Left kidney (tissue), 2 donors: Measurements from ENCODE around the gene ERVW-1. TPM values are rescaled to one million over a fixed set of nuclear protein-coding genes. Genes with fewer than 3 reads are reported as not detected.
"Not testable (repeated sequence)": the region's sequence is repeated elsewhere in the genome, so short reads cannot be mapped to it uniquely, and the experiment has no call there.

Source experiments
- DNase-seq: peaks from one replicate; pipeline ENCODE4 v3.0.0-alpha.2; 2013
- polyA plus RNA-seq: library from polyadenylated mRNA; unstranded; fragments of 120-200 nt; gene quantifications from one replicate; pipeline ENCODE4 v1.2.1, GENCODE V29; 2013; ENCODE audit not compliant: insufficient read length

The ERVW-1 gene
- polyA plus RNA-seq, 1 donor, result 2.7 TPM

DNA sequence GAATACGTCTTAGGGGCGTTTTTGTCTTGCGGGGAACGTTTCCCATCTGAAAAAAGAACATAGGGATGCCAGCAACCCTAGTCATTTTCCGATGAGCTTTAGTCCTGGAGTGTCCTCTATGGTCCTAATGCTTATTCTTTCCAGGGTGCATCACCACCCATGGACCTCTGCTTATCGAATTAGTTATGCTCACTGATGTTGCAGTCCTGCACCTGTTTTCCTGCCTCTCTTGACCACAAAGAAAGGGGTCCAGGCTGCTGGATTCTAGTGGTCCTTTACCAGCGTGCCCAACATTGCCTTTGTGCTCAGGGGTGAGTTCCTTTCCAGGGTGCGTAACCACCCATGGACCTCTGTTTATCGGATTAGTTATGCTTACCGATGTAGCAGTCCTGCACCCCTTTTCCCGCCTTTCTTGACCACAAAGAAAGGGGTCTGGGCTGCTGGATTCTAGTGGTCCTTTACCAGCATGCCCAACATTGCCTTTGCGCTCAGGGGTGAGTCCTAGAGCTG lies 2.4 kb downstream of the ERVW-1 start:
- not testable (repeated sequence) for DNase-seq

- DNase-seq, result not testable (repeated sequence)
These were observed 3.8 kb downstream of the ERVW-1 start for GRCh38 chr7:92473989-92474388.

- not testable (repeated sequence) for DNase-seq
These were observed 9.2 kb downstream of the ERVW-1 start for GRCh38 chr7:92468589-92468988.

DNA sequence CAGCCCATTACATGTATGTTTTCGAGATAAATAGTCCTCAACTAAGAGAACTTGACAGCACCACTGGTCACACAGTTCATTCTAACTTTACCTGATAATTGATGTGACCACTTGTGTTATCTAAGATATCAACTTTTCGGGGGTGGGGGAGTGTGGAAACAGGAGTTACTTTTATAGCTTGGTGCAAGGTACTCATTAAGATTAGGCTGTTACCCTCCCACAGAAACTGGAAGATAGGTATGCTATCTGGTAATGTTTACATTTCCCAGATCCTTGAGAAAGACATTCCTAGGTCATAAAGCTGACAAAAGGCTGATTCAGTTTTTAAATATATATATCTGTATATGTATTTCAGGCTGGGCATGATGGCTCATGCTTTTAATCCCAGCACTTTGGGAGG lies 11.1 kb downstream of the ERVW-1 start:
- DNase-seq, result no peak

- DNase-seq, result no peak
These were observed 13.2 kb downstream of the ERVW-1 start for GRCh38 chr7:92464515-92464914.

- DNase-seq, result no peak
These were observed 15.2 kb downstream of the ERVW-1 start for GRCh38 chr7:92462560-92462959.

GRCh38 chr7:92461027-92462003 lies 16.4 kb downstream of the ERVW-1 start:
- peak; percentile 46 for DNase-seq

- DNase-seq, result no peak
These were observed 17.2 kb downstream of the ERVW-1 start for GRCh38 chr7:92460510-92460909.

GRCh38 chr7:92460109-92460508 lies 17.6 kb downstream of the ERVW-1 start:
- no peak for DNase-seq

DNA sequence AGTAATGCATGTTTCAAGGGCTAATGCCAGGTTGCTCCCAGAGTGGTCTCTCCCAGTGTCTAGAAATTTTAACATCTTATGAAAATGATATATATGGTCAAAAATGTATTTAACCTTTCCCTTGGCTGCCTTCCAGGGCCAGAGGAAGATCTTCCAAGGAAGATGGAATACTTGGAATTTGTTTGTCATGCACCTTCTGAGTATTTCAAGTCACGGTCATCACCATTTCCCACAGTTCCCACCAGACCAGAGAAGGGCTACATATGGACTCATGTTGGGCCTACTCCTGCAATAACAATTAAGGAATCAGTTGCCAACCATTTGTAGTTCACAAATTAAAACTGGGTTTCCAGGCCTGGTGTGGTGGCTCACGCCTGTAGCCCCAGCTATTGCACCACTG lies 21.5 kb downstream of the ERVW-1 start:
- DNase-seq, result no peak

DNA sequence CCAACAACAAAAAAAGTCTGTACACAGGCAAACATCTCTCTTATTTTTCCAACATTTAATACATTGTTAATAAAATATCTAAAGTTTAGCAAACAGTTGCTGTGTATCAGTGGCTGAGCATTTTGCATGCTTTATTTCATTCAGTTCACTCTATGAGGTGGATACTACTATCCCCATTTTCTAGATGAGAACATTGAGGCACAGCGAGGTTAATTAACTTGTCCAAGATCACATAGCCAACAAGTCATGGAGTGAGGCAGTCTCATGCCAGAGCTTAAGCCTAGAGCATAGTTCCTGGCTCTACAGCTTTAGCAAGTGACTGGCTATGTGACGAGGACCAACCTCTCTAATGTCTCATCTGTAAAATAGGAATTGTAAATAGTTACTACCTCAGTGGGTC lies 26.1 kb downstream of the ERVW-1 start:
- no peak for DNase-seq

- DNase-seq, result peak; percentile 68
These were observed 29.5 kb downstream of the ERVW-1 start for GRCh38 chr7:92448205-92448747.

- DNase-seq, result peak; percentile 92
These were observed 30.2 kb downstream of the ERVW-1 start, which contains the start of gene GATAD1 for GRCh38 chr7:92447345-92448204. Gene GATAD1 (plus strand): TSS chr7:92447482. CDS start chr7:92447730, 248 bp downstream.

DNA sequence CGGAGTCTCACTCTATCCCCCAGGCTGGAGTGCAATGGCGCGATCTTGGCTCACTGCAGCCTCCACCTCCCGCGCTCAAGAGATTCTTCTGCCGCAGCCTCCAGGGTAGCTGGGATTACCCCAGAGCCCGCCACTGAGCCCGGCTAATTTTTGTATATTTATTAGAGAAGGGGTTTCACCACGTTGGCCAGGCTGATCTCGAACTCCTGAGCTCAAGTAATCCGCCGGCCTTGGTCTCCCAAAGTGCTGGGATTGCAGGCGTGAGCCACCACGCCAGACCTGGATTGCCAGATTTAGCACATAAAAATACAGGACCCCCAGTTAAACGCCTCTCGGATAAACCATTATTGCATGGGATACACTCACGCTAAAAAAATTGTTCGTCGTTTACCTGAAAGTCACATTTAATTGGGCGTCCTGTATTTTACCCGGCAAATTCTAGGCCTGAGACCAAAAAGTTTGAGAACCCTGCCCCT lies 30.8 kb downstream of the ERVW-1 start:
- DNase-seq, result no peak

DNA sequence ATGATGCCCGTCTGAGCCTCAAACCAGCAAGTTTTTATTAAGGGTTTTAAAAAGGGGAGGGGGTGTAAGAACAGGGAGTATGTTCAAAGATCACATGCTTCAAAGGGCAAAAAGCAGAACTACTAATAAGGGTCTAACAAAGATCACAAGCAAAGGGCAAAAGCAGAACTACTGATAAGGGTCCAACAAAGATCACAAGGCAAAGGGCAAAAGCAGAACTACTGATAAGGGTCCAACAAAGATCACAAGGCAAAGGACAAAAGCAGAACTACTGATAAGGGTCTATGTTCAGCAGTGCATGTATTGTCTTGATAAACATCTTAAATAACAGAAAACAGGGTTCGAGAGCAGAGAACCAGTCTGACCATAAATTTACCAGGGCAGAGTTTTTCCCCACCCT lies 35.0 kb downstream of the ERVW-1 start:
- not testable (repeated sequence) for DNase-seq

DNA sequence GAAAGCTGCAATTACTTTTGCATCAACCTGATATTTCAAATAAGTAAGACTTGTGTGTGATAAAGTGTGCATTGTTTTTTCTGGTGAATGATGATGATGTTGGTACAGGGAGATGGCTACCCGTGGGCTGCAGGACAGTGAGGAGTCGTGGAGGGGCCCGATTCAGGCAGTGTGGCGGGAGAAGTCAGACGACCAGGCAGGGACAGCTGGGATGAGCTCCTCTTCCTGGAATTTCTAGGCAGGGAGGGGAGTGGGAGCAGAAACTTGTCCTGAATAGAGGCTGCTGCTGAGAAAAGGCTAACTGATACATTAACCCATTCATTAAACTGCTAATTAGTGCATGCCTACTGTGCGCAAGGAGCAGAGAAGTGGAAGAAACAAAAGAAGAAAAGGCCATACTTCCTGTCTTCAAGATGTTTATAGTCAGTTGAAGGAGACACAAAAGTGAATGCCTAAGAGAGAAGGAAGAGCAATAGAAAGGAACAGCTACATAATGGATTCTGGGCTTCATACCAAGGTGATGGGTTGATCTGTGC lies 39.7 kb downstream of the ERVW-1 start:
- no peak for DNase-seq

- no peak for DNase-seq
These were observed 40.9 kb downstream of the ERVW-1 start for GRCh38 chr7:92436612-92437445.

DNA sequence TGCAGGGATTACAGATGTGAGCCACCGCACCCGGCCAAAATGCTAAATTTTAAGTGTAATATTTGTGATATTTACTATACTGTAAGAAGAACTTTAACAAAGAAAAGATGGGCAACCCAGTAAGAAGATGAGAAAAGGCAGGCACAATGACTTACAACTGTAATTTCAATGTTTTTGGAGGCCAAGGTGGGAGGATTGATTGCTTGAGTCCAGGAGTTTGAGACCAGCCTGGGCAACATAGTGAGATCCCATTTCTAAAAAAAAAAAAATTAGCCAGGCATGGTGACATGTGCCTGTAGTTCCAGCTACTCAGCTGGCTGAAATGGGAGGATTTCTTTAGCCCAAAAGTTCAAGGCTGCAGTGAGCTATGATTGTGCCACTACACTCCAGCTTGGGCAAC lies 42.2 kb downstream of the ERVW-1 start:
- DNase-seq, result no peak

GRCh38 chr7:92433019-92433418 lies 44.7 kb downstream of the ERVW-1 start:
- DNase-seq, result no peak

GRCh38 chr7:92432299-92432946 lies 45.3 kb downstream of the ERVW-1 start:
- DNase-seq, result no peak
